OCI-LY1 (cell line): Measurements from ENCODE around the gene PTPN22.

ENCODE experiments used
- CTCF ChIP-seq: fragments of 200-600 bp; sonication (generic), shearing (Covaris generic); IDR thresholded peaks from 2 replicates; pipeline ENCODE4 v1.5.1; 2017; ENCODE audit warnings: mild to moderate bottlenecking, antibody characterized with exemption, low read length, moderate library complexity, mixed read lengths
- EZH2 ChIP-seq: fragments of 200-600 bp; sonication (generic), shearing (Covaris generic); IDR thresholded peaks from 2 replicates; pipeline ENCODE4 v1.8.0; 2017; ENCODE audit warnings: borderline replicate concordance, mixed run types, mild to moderate bottlenecking, antibody characterized with exemption, low read length, moderate library complexity, mixed read lengths

- no peak for TF ChIP-seq EZH2
- no peak for TF ChIP-seq CTCF
These were observed 78.5 kb downstream of the PTPN22 start for GRCh38 chr1:113792986-113793385.
